Activated CD8-positive, alpha-beta T cell treated with anti-CD3 and anti-CD28 coated beads for 36 hours (primary cell): ENCODE measurements around the gene SAAL1. TPM values are rescaled to one million over a fixed set of nuclear protein-coding genes. Genes with fewer than 3 reads are reported as not detected.

Experiments used
- ATAC-seq: fragments of 200-7000 bp; cut with Tn5 transposase; one replicate; pipeline ENCODE4 v1.10.0; 2021; ENCODE audit warnings: mild to moderate bottlenecking, moderate library complexity
- CTCF ChIA-PET: fragments of 350-600 bp; sonication (Branson Sonifier 250); formaldehyde crosslinking; loops from one replicate; lab custom pipeline; 2021; ENCODE audit warnings: antibody characterized with exemption; lab: Charles Lee
- POLR2A ChIA-PET: fragments of 350-600 bp; sonication (Branson Sonifier 250); formaldehyde crosslinking; loops from one replicate; lab custom pipeline; 2021; ENCODE audit warnings: antibody characterized with exemption; lab: Charles Lee
- DNase-seq: peaks from one replicate; pipeline ENCODE4 v3.0.0-alpha.2; 2020
- H3K27ac Mint-ChIP-seq: one replicate; pipeline ENCODE4 v1.8.0; 2021; ENCODE audit warnings: mild to moderate bottlenecking, mixed read lengths
- H3K27me3 Mint-ChIP-seq: one replicate; pipeline ENCODE4 v1.8.0; 2021; ENCODE audit warnings: mixed read lengths
- H3K36me3 Mint-ChIP-seq: one replicate; pipeline ENCODE4 v1.8.0; 2021; ENCODE audit warnings: low read depth, mixed read lengths
- H3K4me1 Mint-ChIP-seq: one replicate; pipeline ENCODE4 v1.8.0; 2021; ENCODE audit warnings: low read depth, mixed read lengths
- H3K4me3 Mint-ChIP-seq: one replicate; pipeline ENCODE4 v1.8.0; 2021; ENCODE audit warnings: mild to moderate bottlenecking, moderate library complexity, mixed read lengths
- H3K9me3 Mint-ChIP-seq: one replicate; pipeline ENCODE4 v1.8.0; 2021; ENCODE audit warnings: mixed read lengths
- CTCF ChIP-seq: fragments of 200-600 bp; IDR thresholded peaks from one replicate; pipeline ENCODE4 v1.8.0; 2022; ENCODE audit warnings: antibody characterized with exemption, mild to moderate bottlenecking
- intact Hi-C: fragments of 100-400 bp; cut with micrococcal nuclease; formaldehyde crosslinking; loops from one replicate; pipeline ENCODE4 v1.10.0; 2022
- total RNA-seq, 2 experiments: library from RNA; stranded (reverse); gene quantifications; one replicate each; pipeline ENCODE4 v1.2.3, GENCODE V29; 2021

The SAAL1 gene
- total RNA-seq, 2 experiments from 2014 or later: 38.1 to 39.9 TPM

GRCh38 chr11:18054511-18055103 lies 51.3 kb downstream of the SAAL1 start:
- ChIA-PET POLR2A (interaction anchor here (0.6 kb wide), 1 partner anchor 730 kb away, joined by 3 read pairs; no protein-coding TSS in a partner anchor), CTCF (no interaction called here)
- ATAC-seq (no peak), DNase-seq (no peak)
- Mint-ChIP-seq H3K4me3 (no peak overlapping the region), H3K9me3 (no peaks in the 10 kb centered on the region), H3K27ac (no peak overlapping the region), H3K4me1 (no peaks in the 10 kb centered on the region), H3K27me3 (no peaks in the 10 kb centered on the region), H3K36me3 (no peaks in the 10 kb centered on the region)
- TF ChIP-seq CTCF: no peak
- intact Hi-C loops: no loop called here

- CTCF ChIA-PET: no interaction called here
Measured at GRCh38 chr11:18050848-18051247, 55.0 kb downstream of the SAAL1 start.

GRCh38 chr11:18046116-18046777 lies 59.6 kb downstream of the SAAL1 start, which contains the start of gene TPH1:
TPH1 (minus strand) TSS chr11:18046269; CDS start chr11:18040762, 5,507 bp downstream.
- POLR2A ChIA-PET: no interaction called here

More at GRCh38 chr11:18050848-18051247, 55.0 kb downstream of the SAAL1 start:
- DNase-seq (no peak), ATAC-seq (no peak)
- intact Hi-C loops: no loop called here
- POLR2A ChIA-PET: no interaction called here
- no peaks in the 10 kb centered on the region for H3K9me3 Mint-ChIP-seq
- TF ChIP-seq CTCF: no peak
- H3K27ac Mint-ChIP-seq: no peak overlapping the region
- H3K4me3 Mint-ChIP-seq: no peak overlapping the region
- H3K4me1 Mint-ChIP-seq: no peaks in the 10 kb centered on the region
- H3K27me3 Mint-ChIP-seq: peaks cover 20% of the 10 kb centered on the region
- H3K36me3 Mint-ChIP-seq: no peaks in the 10 kb centered on the region

GRCh38 chr11:18036456-18036855 lies 69.4 kb downstream of the SAAL1 start:
- CTCF ChIA-PET: no interaction called here
- H3K36me3 Mint-ChIP-seq: no peaks in the 10 kb centered on the region
- ATAC-seq (no peak), DNase-seq (no peak)
- intact Hi-C loops: no loop called here
- no peak for TF ChIP-seq CTCF
- POLR2A ChIA-PET: no interaction called here
- H3K27ac Mint-ChIP-seq: no peak overlapping the region
- no peak overlapping the region for H3K4me3 Mint-ChIP-seq
- peaks cover 4% of the 10 kb centered on the region for H3K27me3 Mint-ChIP-seq
- H3K4me1 Mint-ChIP-seq: no peaks in the 10 kb centered on the region
- H3K9me3 Mint-ChIP-seq: no peaks in the 10 kb centered on the region

More at GRCh38 chr11:18046116-18046777, 59.6 kb downstream of the SAAL1 start, which contains the start of gene TPH1:
- CTCF ChIA-PET: no interaction called here
- Mint-ChIP-seq H3K27me3 (peaks cover 44% of the 10 kb centered on the region), H3K4me3 (no peak within 1 kb of the TSS), H3K36me3 (no peaks in the 10 kb centered on the region), H3K4me1 (no peaks in the 10 kb centered on the region), H3K9me3 (no peaks in the 10 kb centered on the region), H3K27ac (no peak within 1 kb of the TSS)
- intact Hi-C loops: no loop called here
- no peak for DNase-seq
- TF ChIP-seq CTCF: no peak
- ATAC-seq: peak; percentile 39

Other genes with a start within 250 kb of the SAAL1 start
- 10 to 100 TPM; 56.2 to 64.4 TPM for gene SERGEF, start 93.0 kb downstream of the SAAL1 start, total RNA-seq
- under 1 TPM; 0.18 to 0.23 TPM for gene TPH1, start 59.8 kb downstream of the SAAL1 start, total RNA-seq
- gene MRGPRX3, start 26.5 kb upstream of the SAAL1 start, total RNA-seq: not detected
- gene MRGPRX4, start 66.8 kb upstream of the SAAL1 start, total RNA-seq: not detected
- not detected for gene SAA4, start 130.7 kb upstream of the SAAL1 start, total RNA-seq
- gene SAA2, start 142.6 kb upstream of the SAAL1 start, total RNA-seq: not detected
- not detected for gene SAA1, start 160.2 kb upstream of the SAAL1 start, total RNA-seq
- gene HPS5, start 216.1 kb upstream of the SAAL1 start, total RNA-seq: 10 to 100 TPM; 16.0 to 17.2 TPM
- gene GTF2H1, start 216.5 kb upstream of the SAAL1 start, total RNA-seq: 10 to 100 TPM; 44.5 to 46.6 TPM